Endothelial cell of umbilical vein (primary cell): ENCODE data around the gene S100A7. TPM values are rescaled to one million over a fixed set of nuclear protein-coding genes. Genes with fewer than 3 reads are reported as not detected.

ENCODE experiments used
- BruUV-seq: library from RNA; stranded (reverse); fragments of 400-500 nt; replicated peaks from 2 replicates; lab custom pipeline; 2021; lab: Mats Ljungman, UMichigan
- CTCF ChIA-PET: fragments of 300-600, 350-600 bp; sonication (Branson Sonifier 250); formaldehyde crosslinking; loops from one replicate; lab custom pipeline; 2021; ENCODE audit warnings: antibody characterized with exemption, inconsistent platforms; lab: Charles Lee
- POLR2A ChIA-PET: fragments of 300-600, 350-600 bp; sonication (Branson Sonifier 250); formaldehyde crosslinking; loops from one replicate; lab custom pipeline; 2021; ENCODE audit warnings: antibody characterized with exemption, inconsistent platforms; lab: Charles Lee
- DNase-seq: peaks from one replicate; pipeline ENCODE4 v3.0.0-alpha.2; 2011; ENCODE audit warnings: low read depth, low spot score
- FAIRE-seq: peaks from 2 replicates; lab custom pipeline; 2011; peaks lifted over from hg19 to GRCh38; lab: Jason Lieb, UNC
- H2AFZ ChIP-seq: 2 replicates; pipeline ENCODE4 v1.6.0; 2012; ENCODE audit warnings: low read depth, low read length, control low read depth, inconsistent platforms
- H3K27ac ChIP-seq: 2 replicates; pipeline ENCODE4 v1.5.1; 2011; ENCODE audit warnings: low read depth, mild to moderate bottlenecking, control low read depth, low read length, moderate library complexity; ENCODE audit not compliant: insufficient read depth
- H3K27me3 ChIP-seq, 2 experiments: 2 replicates each; pipeline versions ENCODE4 v1.6.0 to v1.6.1; 2011; ENCODE audit warnings: low read length in 2 of 2, mixed read lengths in 1 of 2; ENCODE audit not compliant: control insufficient read depth in 2 of 2, insufficient read depth in 2 of 2
- H3K36me3 ChIP-seq, 2 experiments: 2 replicates in 1 of 2; 3 replicates in 1 of 2; pipeline ENCODE4 v1.5.1; 2011; ENCODE audit warnings: low read length in 2 of 2, mild to moderate bottlenecking in 1 of 2, moderate library complexity in 1 of 2; ENCODE audit not compliant: control insufficient read depth in 2 of 2, insufficient read depth in 2 of 2; ENCODE audit errors: extremely low read depth in 1 of 2
- H3K4me1 ChIP-seq: 3 replicates; pipeline ENCODE4 v1.5.1; 2011; ENCODE audit warnings: mild to moderate bottlenecking, low read length; ENCODE audit not compliant: control insufficient read depth, insufficient read depth; ENCODE audit errors: extremely low read depth
- H3K4me2 ChIP-seq: 2 replicates; pipeline ENCODE4 v1.6.1; 2011; ENCODE audit warnings: low read length, control low read depth, mixed read lengths; ENCODE audit not compliant: insufficient read depth
- H3K4me3 ChIP-seq, 3 experiments: fragments of 200-600 bp in 1 of 3; sonication (generic), shearing (Covaris generic) in 1 of 3; replicated peaks in 1 of 3; 2 replicates each; pipeline ENCODE4 v1.5.1; 2011 to 2016; ENCODE audit warnings: control low read depth in 3 of 3, low read length in 3 of 3, mild to moderate bottlenecking in 2 of 3, inconsistent platforms in 1 of 3, low read depth in 1 of 3, moderate library complexity in 1 of 3; ENCODE audit not compliant: insufficient read depth in 1 of 3
- H3K79me2 ChIP-seq: 2 replicates; pipeline ENCODE4 v1.6.0; 2012; ENCODE audit warnings: low read length, inconsistent platforms; ENCODE audit not compliant: control insufficient read depth, insufficient read depth
- H3K9ac ChIP-seq: replicated peaks from 2 replicates; pipeline ENCODE3; 2011; ENCODE audit warnings: low read length, control low read depth; ENCODE audit not compliant: insufficient read depth; ENCODE audit errors: extremely low read depth
- H3K9me1 ChIP-seq: replicated peaks from 3 replicates; pipeline ENCODE4 v1.6.0; 2011; ENCODE audit warnings: mild to moderate bottlenecking, low read length; ENCODE audit not compliant: control insufficient read depth, insufficient read depth; ENCODE audit errors: extremely low read depth
- H3K9me3 ChIP-seq: replicated peaks from 2 replicates; pipeline ENCODE4 v1.5.1; 2012; ENCODE audit warnings: low read length, inconsistent platforms; ENCODE audit not compliant: control insufficient read depth, insufficient read depth
- H4K20me1 ChIP-seq: replicated peaks from 2 replicates; pipeline ENCODE3; 2011; ENCODE audit warnings: mild to moderate bottlenecking, low read length; ENCODE audit not compliant: control insufficient read depth, insufficient read depth; ENCODE audit errors: extremely low read depth
- CTCF ChIP-seq, 2 donors: IDR thresholded peaks; 1 replicate in 1 of 2; 2 replicates in 1 of 2; pipeline ENCODE4 v1.5.1; 2011; ENCODE audit warnings: low read length in 2 of 2, mild to moderate bottlenecking in 2 of 2, moderate library complexity in 2 of 2, control low read depth in 1 of 2, inconsistent platforms in 1 of 2, low read depth in 1 of 2; ENCODE audit not compliant: insufficient read depth in 1 of 2; ENCODE audit errors: extremely low read depth in 1 of 2
- EZH2 ChIP-seq: IDR thresholded peaks from 2 replicates; pipeline ENCODE4 v1.6.1; 2012; ENCODE audit warnings: borderline replicate concordance, low read depth, mild to moderate bottlenecking, moderate library complexity, low read length, inconsistent platforms; ENCODE audit not compliant: severe bottlenecking
- FOS ChIP-seq: IDR thresholded peaks from 2 replicates; pipeline ENCODE4 v1.6.1; 2011; ENCODE audit warnings: mild to moderate bottlenecking, low read length, moderate library complexity, borderline replicate concordance; ENCODE audit not compliant: insufficient read depth
- JUN ChIP-seq: IDR thresholded peaks from 2 replicates; pipeline ENCODE4 v1.6.1; 2011; ENCODE audit warnings: borderline replicate concordance, low read depth; ENCODE audit not compliant: insufficient read length, insufficient read depth
- MAX ChIP-seq: IDR thresholded peaks from 2 replicates; pipeline ENCODE4 v1.6.1; 2011; ENCODE audit not compliant: insufficient read depth, insufficient read length
- MYC ChIP-seq: IDR thresholded peaks from one replicate; pipeline ENCODE4 v1.6.1; 2011; ENCODE audit warnings: mild to moderate bottlenecking, low read depth, low read length
- POLR2A ChIP-seq: IDR thresholded peaks from 2 replicates; pipeline ENCODE4 v1.6.1; 2012; ENCODE audit warnings: low read depth, mild to moderate bottlenecking, control low read depth, low read length
- POLR2AphosphoS5 ChIP-seq: IDR thresholded peaks from 2 replicates; pipeline ENCODE4 v1.6.1; 2012; ENCODE audit warnings: low read depth, mild to moderate bottlenecking, control low read depth, low read length, moderate library complexity; ENCODE audit not compliant: insufficient read depth
- dilution Hi-C: fragments of 300-500 bp; cut with MboI; formaldehyde crosslinking; loops from one replicate; pipeline ENCODE4 v1.15.0; 2019; ENCODE audit warnings: low sequenced_read_pairs; ENCODE audit not compliant: extremely low pct_ligation_motif_present
- intact Hi-C: fragments of 100-400 bp; cut with micrococcal nuclease; formaldehyde crosslinking; loops from one replicate; pipeline ENCODE4 v1.10.0; 2022
- polyA plus RNA-seq, 4 experiments: library from polyadenylated mRNA; depleted of rRNA in 3 of 4; stranded (reverse) in 3 of 4; unstranded in 1 of 4; fragments of >200 nt; gene quantifications; 2 replicates each; pipeline versions ENCODE4 v1.2.1 to v1.2.3, GENCODE V29; 2011 to 2012; ENCODE audit warnings: missing spikeins in 1 of 4
- total RNA-seq: library from RNA; stranded (reverse); gene quantifications from 2 replicates; pipeline ENCODE4 v1.2.3, GENCODE V29; 2021

The S100A7 gene
- total and polyA plus RNA-seq, 2 donors (not counting 3 experiments of a cell fraction or from before 2014, with no cell fraction given): not detected

GRCh38 chr1:153503766-153504165 is 43.3 kb upstream of the S100A7 start:
- no peak for DNase-seq
- Histone ChIP-seq H3K79me2 (no peaks in the 10 kb centered on the region), H3K9me1 (no peaks in the 10 kb centered on the region), H3K4me1 (no peaks in the 10 kb centered on the region), H3K27ac (no peak overlapping the region), H2AFZ (no peak overlapping the region), H3K4me2 (no peak overlapping the region), H3K9ac (no peak overlapping the region), H3K27me3 (peaks cover 3 to 5% of the 10 kb centered on the region in 2 experiments), H4K20me1 (no peaks in the 10 kb centered on the region), H3K4me3 (no peak overlapping the region), H3K9me3 (no peaks in the 10 kb centered on the region), H3K36me3 (no peaks in the 10 kb centered on the region)
- ChIA-PET CTCF (interaction anchor here (0.6 to 0.9 kb wide), 2 partner anchors 8 to 9 kb away, joined by 3 read pairs; no protein-coding TSS in a partner anchor), POLR2A (no interaction called here)
- TF ChIP-seq MYC (no peak), CTCF (IDR thresholded peaks at IDR 0.05; ENCODE audit: extremely low read depth in 1 of 2, insufficient read depth in 1 of 2, low read depth in 1 of 2, low read length in 2 of 2) (no peak), JUN (no peak), EZH2 (no peak), MAX (no peak), POLR2A (no peak), FOS (no peak), POLR2AphosphoS5 (no peak)
- dilution Hi-C loops: no loop called here
- BruUV-seq: no TSS peak
- intact Hi-C loops: no loop called here
- FAIRE-seq: no peak
